Keratinocyte (primary cell): ENCODE results near the gene PHRF1. TPM values are rescaled to one million over a fixed set of nuclear protein-coding genes. Genes with fewer than 3 reads are reported as not detected.

Experiments
- DNase-seq: peaks from one replicate; pipeline ENCODE4 v3.0.0-alpha.2; 2011; ENCODE audit warnings: low read depth, missing footprints, low spot score
- FAIRE-seq: peaks from 2 replicates; lab custom pipeline; 2011; peaks lifted over from hg19 to GRCh38; lab: Jason Lieb, UNC
- H2AFZ ChIP-seq: 2 replicates; pipeline ENCODE4 v1.6.0; 2012; ENCODE audit warnings: low read length, control low read depth, inconsistent platforms; ENCODE audit not compliant: control insufficient read depth
- H3K27ac ChIP-seq: 2 replicates; pipeline ENCODE4 v1.5.1; 2011; ENCODE audit warnings: low read length; ENCODE audit not compliant: control insufficient read depth, insufficient read depth
- H3K27me3 ChIP-seq: 3 replicates; pipeline ENCODE4 v1.6.0; 2011; ENCODE audit warnings: low read length; ENCODE audit not compliant: control insufficient read depth, insufficient read depth; ENCODE audit errors: extremely low read depth
- H3K36me3 ChIP-seq, 2 experiments: 2 replicates in 1 of 2; 3 replicates in 1 of 2; pipeline ENCODE4 v1.5.1; 2011; ENCODE audit warnings: low read length in 2 of 2, mild to moderate bottlenecking in 1 of 2; ENCODE audit not compliant: control insufficient read depth in 2 of 2, insufficient read depth in 2 of 2; ENCODE audit errors: extremely low read depth in 1 of 2
- H3K4me1 ChIP-seq: 3 replicates; pipeline ENCODE4 v1.5.1; 2011; ENCODE audit warnings: low read length; ENCODE audit not compliant: control insufficient read depth, insufficient read depth; ENCODE audit errors: extremely low read depth
- H3K4me2 ChIP-seq: 3 replicates; pipeline ENCODE4 v1.6.0; 2011; ENCODE audit warnings: low read depth, low read length; ENCODE audit not compliant: control insufficient read depth, insufficient read depth; ENCODE audit errors: extremely low read depth
- H3K4me3 ChIP-seq, 3 experiments: fragments of 200-600 bp in 1 of 3; sonication (generic) in 1 of 3; 2 replicates in 2 of 3; 3 replicates in 1 of 3; pipeline ENCODE4 v1.5.1; 2011 to 2016; ENCODE audit warnings: low read length in 3 of 3, mild to moderate bottlenecking in 3 of 3, control low read depth in 2 of 3, inconsistent platforms in 1 of 3, low read depth in 1 of 3, mixed read lengths in 1 of 3, mixed run types in 1 of 3, moderate library complexity in 1 of 3; ENCODE audit not compliant: control insufficient read depth in 2 of 3, insufficient read depth in 2 of 3; ENCODE audit errors: extremely low read depth in 1 of 3
- H3K79me2 ChIP-seq: 2 replicates; pipeline ENCODE4 v1.6.0; 2012; ENCODE audit warnings: low read length; ENCODE audit not compliant: control insufficient read depth, insufficient read depth
- H3K9ac ChIP-seq: 3 replicates; pipeline ENCODE4 v1.6.0; 2011; ENCODE audit warnings: low read length; ENCODE audit not compliant: control insufficient read depth, insufficient read depth; ENCODE audit errors: extremely low read depth
- H3K9me1 ChIP-seq: 3 replicates; pipeline ENCODE4 v1.6.0; 2011; ENCODE audit warnings: low read length; ENCODE audit not compliant: control insufficient read depth, insufficient read depth; ENCODE audit errors: extremely low read depth
- H3K9me3 ChIP-seq: 2 replicates; pipeline ENCODE4 v1.5.1; 2012; ENCODE audit warnings: low read depth, low read length; ENCODE audit not compliant: control insufficient read depth
- H4K20me1 ChIP-seq: 3 replicates; pipeline ENCODE4 v1.6.0; 2011; ENCODE audit warnings: low read length; ENCODE audit not compliant: control insufficient read depth, insufficient read depth; ENCODE audit errors: extremely low read depth
- CTCF ChIP-seq, 3 experiments: IDR thresholded peaks in 1 of 3; conservative IDR thresholded peaks in 1 of 3; optimal IDR thresholded peaks in 1 of 3; 2 replicates in 2 of 3; 3 replicates in 1 of 3; pipeline versions ENCODE3 to v1.5.1; 2011; ENCODE audit warnings: low read length in 3 of 3, mild to moderate bottlenecking in 3 of 3, moderate library complexity in 2 of 3, control low read depth in 1 of 3, inconsistent platforms in 1 of 3; ENCODE audit not compliant: insufficient read depth in 2 of 3; ENCODE audit errors: extremely low read depth in 1 of 3
- EZH2 ChIP-seq: IDR thresholded peaks from one replicate; pipeline ENCODE4 v1.6.1; 2012; ENCODE audit warnings: inconsistent platforms, mild to moderate bottlenecking, low read length, moderate library complexity
- dilution Hi-C: fragments of 300-500 bp; cut with MboI; formaldehyde crosslinking; loops from one replicate; pipeline ENCODE4 v1.7.0; 2020; ENCODE audit warnings: low sequenced_read_pairs; ENCODE audit not compliant: extremely low pct_ligation_motif_present
- polyA plus RNA-seq, 5 experiments: library from polyadenylated mRNA; depleted of rRNA in 3 of 5; stranded (reverse) in 3 of 5; stranded (forward) in 1 of 5; unstranded in 1 of 5; fragments of >200 nt; gene quantifications; 1 replicate in 1 of 5; 2 replicates in 3 of 5; 3 replicates in 1 of 5; pipeline versions ENCODE4 v1.2.1 to v1.2.3, GENCODE V29; 2011 to 2012; ENCODE audit warnings: missing spikeins in 2 of 5, low read depth in 1 of 5, low replicate concordance in 1 of 5

Gene PHRF1
- polyA plus RNA-seq, 1 donor (not counting 4 experiments of a cell fraction or from before 2014, with no cell fraction given), result 10.7 TPM

DNA sequence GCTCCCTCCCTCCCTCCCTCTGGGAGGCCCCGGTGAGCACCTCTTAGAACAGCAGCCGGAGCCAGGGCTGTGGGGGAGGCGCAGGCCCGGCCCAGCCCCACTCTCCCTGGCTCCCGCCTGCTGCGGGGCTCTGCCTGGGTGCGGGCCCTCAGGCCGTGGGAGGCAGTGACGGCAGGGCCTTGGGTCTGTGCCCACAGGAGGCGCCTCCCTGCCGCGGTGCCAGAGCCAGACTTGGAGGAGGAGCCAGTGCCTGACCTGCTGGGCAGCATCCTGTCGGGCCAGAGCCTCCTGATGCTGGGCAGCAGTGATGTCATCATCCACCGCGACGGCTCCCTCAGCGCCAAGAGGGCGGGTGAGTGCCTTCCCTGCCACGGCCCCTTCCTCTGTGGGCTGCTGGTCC lies 30.0 kb downstream of the PHRF1 start:
- Histone ChIP-seq H2AFZ (no peak overlapping the region), H3K9me1 (no peaks in the 10 kb centered on the region), H3K36me3 (peaks cover 62 to 66% of the 10 kb centered on the region in 2 experiments), H3K4me3 (no peak overlapping the region), H3K9me3 (no peaks in the 10 kb centered on the region), H4K20me1 (no peaks in the 10 kb centered on the region), H3K27me3 (no peaks in the 10 kb centered on the region), H3K4me2 (no peak overlapping the region), H3K79me2 (peaks cover 2% of the 10 kb centered on the region), H3K9ac (no peak overlapping the region), H3K4me1 (peaks cover 9% of the 10 kb centered on the region), H3K27ac (no peak overlapping the region)
- TF ChIP-seq CTCF (optimal IDR thresholded peaks at IDR 0.05 in 1 of 3, IDR thresholded peaks at IDR 0.05 in 1 of 3, conservative IDR thresholded peaks at IDR 0.05 in 1 of 3; ENCODE audit: extremely low read depth in 1 of 3, insufficient read depth in 2 of 3, low read length in 3 of 3) (no peak), EZH2 (no peak)
- no peak for FAIRE-seq
- dilution Hi-C loops, result no loop called here
- DNase-seq, result no peak

DNA sequence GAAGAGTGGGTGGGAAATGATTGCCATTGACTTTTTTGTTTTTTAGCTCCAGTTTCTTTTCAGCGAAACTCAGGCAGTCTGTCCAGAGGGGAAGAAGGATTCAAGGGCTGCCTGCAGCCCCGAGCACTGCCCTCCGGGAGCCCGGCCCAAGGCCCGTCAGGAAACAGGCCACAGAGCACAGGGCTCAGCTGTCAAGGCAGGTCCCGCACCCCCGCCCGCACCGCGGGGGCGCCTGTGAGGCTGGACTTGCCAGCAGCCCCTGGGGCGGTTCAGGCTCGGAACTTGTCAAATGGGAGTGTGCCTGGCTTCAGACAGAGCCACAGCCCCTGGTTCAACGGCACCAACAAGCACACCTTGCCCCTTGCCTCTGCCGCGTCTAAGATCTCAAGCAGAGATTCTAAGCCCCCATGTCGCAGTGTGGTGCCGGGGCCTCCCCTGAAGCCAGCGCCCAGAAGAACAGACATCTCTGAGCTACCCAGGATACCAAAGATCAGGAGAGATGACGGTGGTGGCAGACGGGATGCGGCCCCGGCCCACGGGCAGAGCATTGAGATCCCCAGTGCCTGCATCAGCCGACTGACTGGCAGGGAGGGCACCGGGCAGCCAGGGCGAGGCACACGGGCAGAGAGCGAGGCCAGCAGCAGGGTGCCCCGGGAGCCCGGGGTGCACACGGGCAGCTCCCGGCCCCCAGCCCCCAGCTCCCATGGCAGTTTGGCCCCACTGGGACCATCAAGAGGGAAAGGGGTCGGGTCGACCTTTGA lies 30.9 kb downstream of the PHRF1 start:
- H3K4me1 ChIP-seq, result peaks cover 13% of the 10 kb centered on the region
- H3K36me3 ChIP-seq, result peaks cover 55 to 72% of the 10 kb centered on the region in 2 experiments
- H3K79me2 ChIP-seq, result no peaks in the 10 kb centered on the region
- H4K20me1 ChIP-seq, result peaks cover 4% of the 10 kb centered on the region
- no peak overlapping the region for H3K4me3 ChIP-seq
- DNase-seq, result no peak
- H3K9me3 ChIP-seq, result no peaks in the 10 kb centered on the region
- dilution Hi-C loops, result no loop called here
- H3K9ac ChIP-seq, result no peak overlapping the region
- no peak for FAIRE-seq
- H3K27ac ChIP-seq, result no peak overlapping the region
- H3K9me1 ChIP-seq, result no peaks in the 10 kb centered on the region
- H2AFZ ChIP-seq, result no peak overlapping the region
- no peak overlapping the region for H3K4me2 ChIP-seq
- TF ChIP-seq EZH2 (no peak), CTCF (optimal IDR thresholded peaks at IDR 0.05 in 1 of 3, IDR thresholded peaks at IDR 0.05 in 1 of 3, conservative IDR thresholded peaks at IDR 0.05 in 1 of 3; ENCODE audit: extremely low read depth in 1 of 3, insufficient read depth in 2 of 3, low read length in 3 of 3) (no peak)
- H3K27me3 ChIP-seq, result no peaks in the 10 kb centered on the region
